Neutrophil (primary cell): Measurements from ENCODE around the gene TMEM59L.

ENCODE experiments used
- H3K27ac ChIP-seq: fragments of 200-600 bp; sonication (generic); 2 replicates; pipeline ENCODE4 v1.5.1; 2016; ENCODE audit warnings: mild to moderate bottlenecking, moderate library complexity
- H3K27me3 ChIP-seq: fragments of 200-600 bp; sonication (generic); 2 replicates; pipeline ENCODE4 v1.6.0; 2016; ENCODE audit warnings: mild to moderate bottlenecking
- H3K36me3 ChIP-seq: fragments of 200-600 bp; sonication (generic); 2 replicates; pipeline ENCODE4 v1.5.1; 2017
- H3K4me1 ChIP-seq, 2 experiments: fragments of 200-600 bp in 1 of 2; sonication (generic) in 1 of 2; 1 replicate in 1 of 2; 2 replicates in 1 of 2; pipeline versions ENCODE4 v1.5.1 to v1.6.1; 2013 to 2016; ENCODE audit warnings: low read depth in 1 of 2, low read length in 1 of 2, mild to moderate bottlenecking in 1 of 2, moderate library complexity in 1 of 2; ENCODE audit not compliant: control insufficient read depth in 1 of 2, insufficient read depth in 1 of 2
- H3K4me3 ChIP-seq, 2 experiments: fragments of 200-600 bp in 1 of 2; sonication (generic) in 1 of 2; 1 replicate in 1 of 2; 2 replicates in 1 of 2; pipeline ENCODE4 v1.5.1; 2013 to 2016; ENCODE audit warnings: low read depth in 1 of 2, low read length in 1 of 2, mild to moderate bottlenecking in 1 of 2, moderate library complexity in 1 of 2
- H3K9me3 ChIP-seq: fragments of 200-600 bp; sonication (generic); 2 replicates; pipeline ENCODE4 v1.5.1; 2016
- CTCF ChIP-seq: fragments of 200-600 bp; sonication (generic); IDR thresholded peaks from 2 replicates; pipeline ENCODE4 v1.5.1; 2016; ENCODE audit warnings: antibody characterized with exemption

Gene TMEM59L

GRCh38 chr19:18644196-18645034 lies 31.7 kb downstream of the TMEM59L start:
- Histone ChIP-seq H3K4me3 (peak overlapping the region in 1 of 2 experiments; percentile 15), H3K9me3 (no peaks in the 10 kb centered on the region), H3K36me3 (no peaks in the 10 kb centered on the region), H3K27me3 (peaks cover 10% of the 10 kb centered on the region), H3K4me1 (peaks cover 14 to 18% of the 10 kb centered on the region in 2 experiments), H3K27ac (peak overlapping the region; percentile 42)
- peak; percentile 13 for TF ChIP-seq CTCF

DNA sequence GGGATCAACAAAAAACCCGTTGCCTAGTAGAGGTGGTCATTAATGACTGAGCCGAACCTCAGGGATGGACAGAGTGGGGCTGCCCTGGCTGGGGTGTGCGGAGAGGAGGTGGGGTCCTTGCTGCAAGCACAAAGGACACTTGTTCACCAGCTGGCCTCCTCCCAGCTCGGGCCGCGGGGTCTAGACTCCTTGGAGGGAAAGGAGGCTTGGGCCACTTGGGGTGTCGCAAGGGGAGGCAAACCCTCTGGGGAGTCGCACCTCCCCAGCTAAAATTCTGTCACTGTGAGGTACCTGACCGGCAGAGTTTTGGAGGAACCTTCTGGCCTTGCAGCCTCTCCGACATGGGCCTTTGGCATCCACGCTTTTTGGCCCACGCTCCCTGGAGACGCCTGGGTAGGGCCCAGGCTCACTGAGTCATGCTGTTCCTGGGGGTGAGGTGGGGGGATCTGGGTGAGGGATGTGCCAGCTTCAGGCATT lies 32.4 kb downstream of the TMEM59L start:
- H3K27ac ChIP-seq: no peak overlapping the region
- H3K4me3 ChIP-seq: no peak overlapping the region
- TF ChIP-seq CTCF: no peak
- no peaks in the 10 kb centered on the region for H3K9me3 ChIP-seq
- peaks cover 16% of the 10 kb centered on the region for H3K27me3 ChIP-seq
- no peaks in the 10 kb centered on the region for H3K36me3 ChIP-seq
- peaks cover 19 to 23% of the 10 kb centered on the region in 2 experiments for H3K4me1 ChIP-seq

DNA sequence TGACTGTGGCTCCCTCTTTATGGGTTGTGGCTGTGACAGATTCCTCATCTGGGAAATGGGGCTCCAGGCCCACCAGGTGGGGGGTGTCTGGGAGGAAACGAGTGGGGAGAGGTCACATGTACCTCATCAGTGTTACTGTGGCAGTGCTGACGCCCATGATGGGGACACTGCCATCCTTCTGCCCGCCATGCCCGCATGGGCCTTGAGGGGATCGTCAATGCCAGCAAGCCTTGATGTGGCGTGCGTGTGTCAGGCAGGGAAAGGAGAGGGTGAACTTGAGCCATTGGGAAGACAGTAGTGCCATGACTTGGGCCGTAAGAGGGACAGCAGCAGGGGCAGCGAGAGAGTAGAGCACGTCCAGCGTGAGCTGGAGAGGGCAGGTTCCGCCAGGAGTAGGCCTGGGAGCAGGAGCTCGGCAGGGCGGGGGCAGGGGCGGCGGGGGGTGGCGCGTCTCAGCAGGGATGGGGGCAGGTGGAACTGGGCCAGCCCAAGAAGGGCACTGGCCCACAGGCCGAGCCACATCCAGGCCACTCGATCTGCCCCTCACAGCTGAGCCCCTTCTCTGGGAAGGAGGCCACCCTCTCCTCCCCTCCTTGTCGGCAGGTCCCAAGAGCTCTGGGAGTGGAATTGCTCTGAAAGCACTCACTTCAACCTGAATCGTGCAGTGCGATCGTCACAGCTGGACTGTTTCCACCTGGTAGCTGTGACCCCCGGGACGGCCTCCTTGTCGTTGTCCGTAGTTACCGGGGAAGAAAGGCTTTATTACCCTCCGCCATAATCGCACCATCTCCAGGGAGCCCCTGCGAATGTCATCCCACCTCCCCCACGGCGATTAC lies 34.1 kb downstream of the TMEM59L start:
- Histone ChIP-seq H3K27ac (no peak overlapping the region), H3K27me3 (peaks cover 19% of the 10 kb centered on the region), H3K4me1 (peaks cover 19 to 23% of the 10 kb centered on the region in 2 experiments), H3K9me3 (no peaks in the 10 kb centered on the region), H3K36me3 (peaks cover 4% of the 10 kb centered on the region), H3K4me3 (no peak overlapping the region)
- no peak for TF ChIP-seq CTCF

DNA sequence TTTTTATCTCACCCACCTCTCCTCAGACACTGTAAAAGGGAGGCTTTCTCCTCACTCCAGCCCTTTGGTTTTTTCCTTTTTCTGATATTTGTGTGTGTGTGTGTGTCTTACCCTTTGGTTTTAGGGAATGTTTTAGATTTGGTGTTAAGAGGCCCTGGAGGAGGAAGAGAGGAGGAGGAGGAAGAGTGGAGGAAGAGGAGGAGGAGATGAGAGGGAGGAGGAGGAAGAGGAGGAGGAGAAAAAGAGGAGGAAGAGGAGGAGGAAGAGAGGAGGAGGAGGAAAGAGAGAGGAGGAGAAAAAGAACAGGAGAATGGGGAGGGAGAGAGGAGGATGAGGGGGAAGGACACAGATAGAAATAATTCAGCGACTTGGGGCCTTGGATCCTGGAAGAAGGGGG lies 34.7 kb downstream of the TMEM59L start:
- Histone ChIP-seq H3K27me3 (peaks cover 19% of the 10 kb centered on the region), H3K27ac (no peak overlapping the region), H3K4me3 (no peak overlapping the region), H3K36me3 (peaks cover 4% of the 10 kb centered on the region), H3K9me3 (no peaks in the 10 kb centered on the region), H3K4me1 (peaks cover 19 to 23% of the 10 kb centered on the region in 2 experiments)
- TF ChIP-seq CTCF: no peak

DNA sequence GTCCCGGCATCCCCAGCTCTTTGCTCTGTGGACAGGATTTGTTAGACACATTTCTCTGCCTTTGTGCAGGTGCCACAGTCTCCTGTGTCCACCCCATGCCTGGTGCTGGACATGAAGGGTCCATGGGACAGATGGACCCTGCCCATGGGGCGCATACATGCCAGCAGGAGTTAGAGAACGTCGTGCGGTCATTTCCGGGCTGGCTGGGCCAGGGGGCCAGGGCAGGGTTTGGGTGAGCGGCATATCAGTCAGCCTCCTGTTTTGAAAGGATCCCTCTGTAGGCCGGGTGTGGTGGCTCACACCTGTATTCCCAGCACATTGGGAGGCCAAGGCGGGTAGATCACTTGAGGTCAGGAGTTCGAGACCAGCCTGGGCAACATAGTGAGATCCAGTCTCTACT lies 35.1 kb downstream of the TMEM59L start:
- TF ChIP-seq CTCF: no peak
- Histone ChIP-seq H3K36me3 (peaks cover 4% of the 10 kb centered on the region), H3K4me3 (no peak overlapping the region), H3K27me3 (peaks cover 19% of the 10 kb centered on the region), H3K9me3 (no peaks in the 10 kb centered on the region), H3K4me1 (peaks cover 19 to 23% of the 10 kb centered on the region in 2 experiments), H3K27ac (no peak overlapping the region)
